Measurements from ENCODE around the gene DOCK3.

DNA sequence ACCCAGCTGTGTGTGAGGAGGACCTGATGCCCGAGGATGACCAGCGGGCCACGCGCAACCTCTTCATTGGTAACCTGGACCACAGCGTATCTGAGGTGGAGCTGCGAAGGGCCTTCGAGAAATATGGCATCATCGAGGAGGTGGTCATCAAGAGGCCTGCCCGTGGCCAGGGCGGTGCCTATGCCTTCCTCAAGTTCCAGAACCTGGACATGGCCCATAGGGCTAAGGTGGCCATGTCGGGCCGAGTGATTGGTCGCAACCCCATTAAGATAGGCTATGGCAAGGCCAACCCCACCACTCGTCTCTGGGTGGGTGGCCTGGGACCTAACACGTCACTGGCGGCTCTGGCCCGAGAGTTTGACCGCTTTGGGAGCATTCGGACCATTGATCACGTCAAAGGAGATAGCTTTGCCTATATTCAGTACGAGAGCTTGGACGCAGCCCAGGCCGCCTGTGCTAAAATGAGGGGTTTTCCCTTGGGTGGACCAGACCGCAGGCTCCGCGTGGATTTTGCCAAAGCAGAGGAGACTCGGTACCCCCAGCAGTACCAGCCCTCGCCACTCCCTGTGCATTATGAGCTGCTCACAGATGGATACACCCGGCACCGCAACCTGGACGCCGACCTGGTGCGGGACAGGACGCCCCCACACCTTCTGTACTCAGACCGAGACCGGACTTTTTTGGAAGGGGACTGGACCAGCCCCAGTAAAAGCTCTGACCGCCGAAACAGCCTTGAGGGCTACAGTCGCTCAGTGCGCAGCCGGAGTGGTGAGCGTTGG lies 717.8 kb downstream of the DOCK3 start:
- TF ChIP-seq TAF1 (IDR thresholded peaks at IDR 0.05; ENCODE audit: low read depth, low read length) (no peak), POLR2A (IDR thresholded peaks at IDR 0.05; ENCODE audit: low read depth, low read length) (no peak), POLR2AphosphoS5 (IDR thresholded peaks at IDR 0.05; ENCODE audit: low read depth, low read length) (no peak), POU2F2 (IDR thresholded peaks at IDR 0.05; ENCODE audit: low read depth, low read length) (no peak), SPI1 (IDR thresholded peaks at IDR 0.05; ENCODE audit: low read depth, low read length) (no peak), PAX5 (IDR thresholded peaks at IDR 0.05; ENCODE audit: insufficient read depth, low read length, severe bottlenecking) (no peak)

Measured in GM12891 (cell line).